GM12892 (cell line): Measurements from ENCODE around the gene FNBP1.

Experiments used
- DNase-seq: peaks from one replicate; pipeline ENCODE4 v3.0.0; 2011; ENCODE audit not compliant: insufficient read length
- FAIRE-seq: peaks from 2 replicates; lab custom pipeline; 2011; peaks lifted over from hg19 to GRCh38; lab: Jason Lieb, UNC
- POLR2A ChIP-seq: IDR thresholded peaks from 2 replicates; pipeline ENCODE4 v1.6.1; 2011; ENCODE audit warnings: low read depth, low read length, control low read depth
- POLR2AphosphoS5 ChIP-seq: IDR thresholded peaks from 2 replicates; pipeline ENCODE4 v1.6.1; 2011; ENCODE audit warnings: low read depth, low read length, control low read depth
- TAF1 ChIP-seq: IDR thresholded peaks from 2 replicates; pipeline ENCODE4 v1.6.1; 2011; ENCODE audit warnings: low read depth, mild to moderate bottlenecking, control low read depth, low read length, borderline replicate concordance

The FNBP1 gene

GRCh38 chr9:130042406-130042884, 544 bp downstream of the FNBP1 start:
- TF ChIP-seq POLR2AphosphoS5 (peak; percentile 10; the same call in 1 of the 2 replicates), POLR2A (no peak)
- DNase-seq (no peak), FAIRE-seq (no peak)

DNA sequence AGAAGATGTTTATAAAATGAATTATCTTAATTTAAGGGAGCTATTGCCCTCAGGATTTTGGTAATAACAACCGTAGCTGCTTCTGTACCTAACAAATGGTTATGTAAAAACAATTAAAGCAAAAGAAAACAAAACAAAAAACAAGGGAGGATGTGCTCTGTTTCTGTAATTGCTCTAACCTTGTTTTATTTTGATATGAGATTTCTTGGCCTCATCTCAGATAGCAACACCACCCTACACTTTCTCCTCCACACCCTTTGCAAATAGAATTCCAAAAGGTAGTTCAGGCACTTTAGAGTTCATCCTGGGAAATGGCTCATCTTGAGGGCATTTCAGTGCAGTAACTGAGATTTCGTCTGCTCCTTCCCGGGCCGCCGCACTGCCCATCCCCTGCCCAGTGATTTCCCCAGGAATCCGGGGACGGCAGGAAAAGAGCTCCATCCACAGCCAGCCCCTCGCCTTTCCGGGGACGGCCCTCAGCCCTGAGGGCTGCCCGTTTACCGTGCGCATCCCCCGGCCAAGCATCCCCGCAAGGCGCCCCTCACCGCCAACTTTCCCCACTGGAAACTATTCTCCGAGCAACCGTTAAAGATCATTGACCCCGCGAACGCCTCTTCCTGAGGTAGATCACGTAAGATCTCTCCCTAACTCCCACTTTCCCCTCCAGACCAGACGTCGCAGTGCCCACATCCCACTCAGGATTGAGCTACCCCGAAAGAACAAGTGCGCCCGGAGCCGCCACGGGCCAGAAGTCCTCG, 1.2 kb downstream of the FNBP1 start:
- DNase-seq: no peak
- 0 out of 2 replicates have a peak, but pooled peaks have one; percentile 33 for TF ChIP-seq TAF1
- 0 out of 2 replicates have a peak, but pooled peaks have one; percentile 48 for TF ChIP-seq POLR2A
- peak; percentile 23; the same call in 1 of the 2 replicates for TF ChIP-seq POLR2AphosphoS5
- FAIRE-seq: no peak

DNA sequence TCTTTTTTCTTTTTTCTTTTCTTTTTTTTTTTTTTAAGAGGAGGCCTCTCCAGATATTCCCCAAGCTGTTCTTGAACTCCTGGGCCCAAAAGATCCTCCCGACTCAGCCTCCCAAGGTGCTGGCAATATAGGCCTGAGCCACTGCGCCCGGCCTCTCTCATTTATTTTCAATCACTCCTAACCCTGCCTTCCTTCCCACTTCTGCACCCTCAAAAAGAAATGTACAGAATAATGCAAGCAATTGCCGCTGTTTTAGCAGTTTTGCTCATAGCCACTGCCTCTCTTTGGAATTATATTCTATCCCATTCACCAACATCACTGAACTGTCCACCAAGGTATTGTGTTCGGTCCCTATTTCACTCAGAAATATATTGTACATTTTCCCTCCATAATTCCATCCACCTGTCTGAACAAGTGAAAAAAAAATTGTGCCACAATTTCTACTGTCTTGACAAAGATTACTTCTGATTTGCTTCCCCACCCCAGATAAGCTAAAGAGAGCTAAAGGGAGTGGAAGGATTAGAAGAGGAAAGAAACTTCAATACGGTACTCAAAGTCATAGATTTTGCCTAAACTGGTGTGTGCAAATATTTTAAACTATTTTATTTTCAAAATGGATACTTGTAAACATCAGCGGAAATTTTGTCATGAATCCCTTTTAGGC, 1.9 kb downstream of the FNBP1 start:
- peak; percentile 38 for FAIRE-seq
- DNase-seq: no peak

DNA sequence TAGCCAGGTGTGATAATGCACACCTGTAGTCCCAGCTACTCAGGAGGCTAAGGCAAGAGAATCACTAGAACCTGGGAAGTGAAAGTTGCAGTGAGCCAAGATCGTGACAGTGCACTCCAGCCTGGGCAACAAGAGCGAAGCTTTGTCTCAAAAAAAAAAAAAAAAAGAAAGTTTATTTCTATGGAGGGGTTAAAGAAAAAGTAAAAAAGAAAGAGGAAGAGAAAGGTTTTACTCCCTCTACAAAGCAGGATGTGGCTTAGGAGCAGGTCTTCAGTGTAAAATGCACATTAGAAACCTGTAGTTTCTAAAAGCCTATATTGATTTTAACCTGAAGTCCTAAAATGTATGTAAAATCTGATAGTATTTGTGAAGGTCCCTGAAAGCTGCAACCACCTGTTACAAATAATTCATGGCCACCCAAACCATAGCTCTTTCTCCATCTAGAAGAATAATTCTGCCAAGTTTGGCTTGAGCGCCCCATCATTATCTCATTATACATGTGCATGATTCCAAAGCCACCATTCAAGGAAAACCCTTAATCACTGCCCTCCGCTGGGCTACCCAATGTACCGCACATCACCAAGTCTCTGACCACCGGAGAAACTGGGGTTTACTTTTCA, 3.4 kb downstream of the FNBP1 start:
- TF ChIP-seq POLR2A: no peak; the same call in none of the 2 replicates
- TF ChIP-seq TAF1: no peak
- no peak for TF ChIP-seq POLR2AphosphoS5
- no peak for DNase-seq
- FAIRE-seq: peak; percentile 50

More for the DNA sequence above, 1.9 kb downstream of the FNBP1 start:
- no peak for TF ChIP-seq POLR2AphosphoS5
- no peak for TF ChIP-seq TAF1
- no peak for TF ChIP-seq POLR2A

DNA sequence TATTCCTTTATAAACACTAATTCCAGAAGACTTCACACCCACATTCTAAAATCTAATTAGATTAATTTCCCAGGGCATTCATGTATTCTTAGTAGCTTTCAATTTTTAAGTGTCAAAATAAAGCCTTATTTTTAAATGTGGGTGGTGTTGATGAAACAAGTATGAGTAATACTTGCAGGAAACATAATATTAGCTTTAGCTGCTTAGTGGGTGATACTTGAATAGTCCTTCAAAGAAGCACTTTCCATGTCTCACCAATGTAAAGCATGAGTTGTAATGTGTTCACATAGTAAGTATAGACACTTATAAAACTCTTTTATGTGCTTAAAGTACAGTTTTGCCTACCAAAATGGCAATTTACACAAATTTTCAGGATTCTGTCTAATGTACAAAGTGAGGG, 6.9 kb downstream of the FNBP1 start:
- FAIRE-seq (no peak), DNase-seq (no peak)
- TF ChIP-seq TAF1 (no peak), POLR2AphosphoS5 (no peak), POLR2A (no peak)

DNA sequence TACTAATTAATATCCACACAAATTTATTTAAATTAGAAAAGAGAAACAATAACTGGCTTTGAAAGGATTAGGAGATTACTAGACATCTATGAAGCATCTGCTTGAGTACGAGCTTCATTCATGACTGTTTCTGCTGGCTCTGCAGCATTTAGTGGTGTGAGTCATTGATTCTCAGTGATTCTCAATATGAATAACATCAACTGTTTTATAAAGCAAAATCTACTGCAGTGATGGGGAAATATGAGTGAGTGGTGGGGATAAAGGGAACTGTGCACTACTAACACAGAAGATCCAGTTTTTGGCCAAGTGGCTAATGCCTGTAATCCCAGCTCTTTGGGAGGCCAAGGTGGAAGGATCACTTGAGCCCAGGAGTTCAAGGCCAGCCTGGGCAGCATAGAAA, 8.4 kb downstream of the FNBP1 start:
- TF ChIP-seq POLR2AphosphoS5: no peak; the same call in 1 of the 2 replicates
- TF ChIP-seq TAF1: no peak
- no peak for TF ChIP-seq POLR2A
- no peak for DNase-seq
- FAIRE-seq: no peak

- FAIRE-seq (no peak), DNase-seq (no peak)
- TF ChIP-seq TAF1 (no peak), POLR2A (no peak), POLR2AphosphoS5 (no peak; the same call in 1 of the 2 replicates)
Measured at GRCh38 chr9:130030651-130031127, 12.3 kb downstream of the FNBP1 start.

DNA sequence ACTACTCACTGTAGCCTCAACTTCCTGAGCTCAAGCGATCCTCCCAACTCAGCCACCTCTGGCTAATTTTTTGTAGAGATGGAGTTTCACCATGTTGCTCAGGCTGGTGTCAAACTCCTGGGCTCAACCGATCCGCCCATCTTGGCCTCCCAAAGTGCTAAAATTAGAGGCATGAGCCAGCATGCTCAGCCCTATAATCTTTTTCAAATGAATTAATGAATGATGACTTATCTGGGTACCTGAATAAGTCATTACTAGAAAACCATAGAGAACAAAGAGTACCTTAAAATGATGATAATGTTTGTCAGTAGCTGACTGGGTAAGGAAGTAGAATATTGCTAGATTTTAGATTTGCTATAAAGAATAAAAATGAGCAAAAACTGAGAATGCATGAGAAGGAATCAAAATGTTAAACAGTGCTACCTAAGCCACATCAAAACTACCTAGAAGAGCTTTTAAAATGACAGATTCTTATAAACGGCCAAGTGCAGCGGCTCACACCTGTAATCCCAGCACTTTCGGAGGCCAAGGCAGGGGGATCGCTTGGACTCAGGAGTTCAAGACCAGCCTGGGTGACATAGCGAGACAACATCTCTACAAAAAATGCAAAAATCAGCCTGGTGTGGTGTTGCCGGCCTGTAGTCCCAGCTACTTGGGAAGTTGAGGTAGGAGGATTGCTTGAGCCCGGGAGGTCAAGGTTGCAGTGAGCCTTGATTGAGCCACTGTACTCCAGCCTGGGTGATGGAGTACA, 13.6 kb downstream of the FNBP1 start:
- TF ChIP-seq POLR2A: no peak; the same call in 1 of the 2 replicates
- TF ChIP-seq TAF1: no peak
- no peak; the same call in 1 of the 2 replicates for TF ChIP-seq POLR2AphosphoS5
- FAIRE-seq: peak; percentile 48
- no peak for DNase-seq

DNA sequence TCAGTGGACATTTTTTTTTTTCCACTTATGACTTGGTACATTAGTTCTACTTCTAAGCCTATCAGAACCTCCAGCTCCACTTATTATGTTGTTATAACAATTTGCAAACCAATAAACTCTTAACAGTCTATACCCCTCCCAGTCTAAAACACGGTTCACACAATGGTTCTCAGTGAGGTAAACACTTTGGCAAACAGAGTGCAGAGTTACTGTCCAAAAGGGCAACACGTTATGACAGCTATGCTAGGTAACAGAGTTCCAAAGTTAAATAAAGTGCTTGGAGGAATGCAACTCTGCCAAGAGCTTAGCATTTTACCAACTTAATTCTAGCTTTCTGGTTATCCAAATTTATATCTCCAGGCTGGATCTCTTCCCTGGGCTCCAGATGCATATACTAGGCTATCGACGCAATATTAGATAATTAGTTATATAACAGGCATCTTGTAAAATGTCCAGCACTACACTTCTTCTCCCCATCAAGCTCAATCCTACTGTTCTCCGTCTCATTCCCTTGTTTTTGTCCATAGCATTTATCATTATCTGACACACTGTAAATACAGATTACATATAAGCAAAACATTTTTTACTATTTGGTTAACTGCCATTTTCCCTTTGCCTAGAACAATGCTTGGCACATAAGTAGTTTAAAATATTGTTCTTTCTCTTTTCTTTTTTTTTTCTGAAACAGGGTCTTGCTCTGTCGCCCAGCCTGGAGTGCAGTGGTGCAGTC, 14.3 kb downstream of the FNBP1 start:
- DNase-seq (no peak), FAIRE-seq (no peak)
- TF ChIP-seq TAF1 (no peak), POLR2AphosphoS5 (no peak), POLR2A (no peak)
